Brain microvascular endothelial cell (primary cell): ENCODE measurements around the gene EIF3K.
A peak's percentile ranks its signal among the peaks of the same experiment; 100 is the strongest.

Experiments used
- DNase-seq: peaks from one replicate; pipeline ENCODE4 v3.0.0-alpha.2; 2020
- H3K27ac ChIP-seq: fragments of 250-450 bp; sonication (Bioruptor Pico); 2 replicates; pipeline ENCODE4 v1.5.1; 2020; ENCODE audit warnings: mild to moderate bottlenecking, moderate library complexity
- H3K27me3 ChIP-seq: fragments of 250-450 bp; sonication (Bioruptor Pico); replicated peaks from 2 replicates; pipeline ENCODE4 v1.5.1; 2020; ENCODE audit warnings: mild to moderate bottlenecking
- H3K36me3 ChIP-seq: fragments of 250-450 bp; sonication (Bioruptor Pico); replicated peaks from 2 replicates; pipeline ENCODE4 v1.5.1; 2020; ENCODE audit warnings: mild to moderate bottlenecking
- H3K4me3 ChIP-seq: 2 replicates; pipeline ENCODE4 v1.5.1; 2011; ENCODE audit warnings: low read depth, mild to moderate bottlenecking, control low read depth, low read length, moderate library complexity
- in situ Hi-C: cut with HindIII; loops from 2 replicates; pipeline ENCODE4 v1.10.0; 2017; ENCODE audit warnings: low sequenced_read_pairs, low pct_ligation_motif_present
- TF ChIP-seq, protein P1 (sequence below): IDR thresholded peaks from 2 replicates; pipeline ENCODE4 v1.5.1; 2011; ENCODE audit warnings: low read depth, mild to moderate bottlenecking, moderate library complexity, low read length, control low read depth, inconsistent platforms; ENCODE audit errors: missing control alignments

The EIF3K gene

DNA sequence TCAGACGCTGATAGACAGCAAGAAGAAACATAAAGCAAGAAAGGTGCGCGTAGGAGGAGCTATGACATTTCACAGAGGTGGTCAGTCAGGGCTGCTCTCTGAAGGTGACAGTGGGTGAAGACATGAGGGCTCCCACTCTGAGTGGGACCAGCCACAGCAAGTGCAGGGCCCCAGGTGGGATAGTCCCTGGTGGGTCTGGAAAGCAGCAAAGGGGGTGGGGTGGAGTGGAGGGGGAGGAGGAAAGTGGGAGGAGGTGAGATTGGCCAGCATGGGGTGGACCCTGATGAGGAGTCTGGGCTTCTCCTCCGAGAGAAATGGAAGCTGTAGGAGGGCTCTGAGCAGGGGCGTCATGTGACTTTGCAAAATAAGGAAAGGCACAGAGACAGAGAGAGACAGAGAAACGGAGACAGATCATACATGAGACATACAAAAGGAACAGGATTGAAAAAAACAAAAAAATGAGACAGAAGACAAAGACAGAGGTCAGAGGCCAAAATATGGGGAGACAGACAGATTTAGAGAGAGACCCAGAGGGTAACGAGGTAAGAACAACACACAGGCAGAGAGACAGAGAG, 3.9 kb upstream of the EIF3K start:
- Histone ChIP-seq H3K4me3 (no peak overlapping the region), H3K27ac (no peak overlapping the region), H3K36me3 (no peaks in the 10 kb centered on the region), H3K27me3 (no peaks in the 10 kb centered on the region)
- no peak for DNase-seq
- in situ Hi-C loops: no loop called here
- TF ChIP-seq, protein P1, sequence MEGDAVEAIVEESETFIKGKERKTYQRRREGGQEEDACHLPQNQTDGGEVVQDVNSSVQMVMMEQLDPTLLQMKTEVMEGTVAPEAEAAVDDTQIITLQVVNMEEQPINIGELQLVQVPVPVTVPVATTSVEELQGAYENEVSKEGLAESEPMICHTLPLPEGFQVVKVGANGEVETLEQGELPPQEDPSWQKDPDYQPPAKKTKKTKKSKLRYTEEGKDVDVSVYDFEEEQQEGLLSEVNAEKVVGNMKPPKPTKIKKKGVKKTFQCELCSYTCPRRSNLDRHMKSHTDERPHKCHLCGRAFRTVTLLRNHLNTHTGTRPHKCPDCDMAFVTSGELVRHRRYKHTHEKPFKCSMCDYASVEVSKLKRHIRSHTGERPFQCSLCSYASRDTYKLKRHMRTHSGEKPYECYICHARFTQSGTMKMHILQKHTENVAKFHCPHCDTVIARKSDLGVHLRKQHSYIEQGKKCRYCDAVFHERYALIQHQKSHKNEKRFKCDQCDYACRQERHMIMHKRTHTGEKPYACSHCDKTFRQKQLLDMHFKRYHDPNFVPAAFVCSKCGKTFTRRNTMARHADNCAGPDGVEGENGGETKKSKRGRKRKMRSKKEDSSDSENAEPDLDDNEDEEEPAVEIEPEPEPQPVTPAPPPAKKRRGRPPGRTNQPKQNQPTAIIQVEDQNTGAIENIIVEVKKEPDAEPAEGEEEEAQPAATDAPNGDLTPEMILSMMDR: no peak

- H3K27ac ChIP-seq: no peak overlapping the region
- peaks cover 4% of the 10 kb centered on the region for H3K36me3 ChIP-seq
- H3K4me3 ChIP-seq: no peak overlapping the region
- in situ Hi-C loops: no loop called here
- TF ChIP-seq, protein P1: no peak
- no peak for DNase-seq
- no peaks in the 10 kb centered on the region for H3K27me3 ChIP-seq
Observed at GRCh38 chr19:38616265-38616664, 2.7 kb upstream of the EIF3K start.

GRCh38 chr19:38617283-38617763, 1.7 kb upstream of the EIF3K start:
- DNase-seq: no peak
- Histone ChIP-seq H3K27ac (no peak overlapping the region), H3K27me3 (no peaks in the 10 kb centered on the region), H3K4me3 (no peak overlapping the region), H3K36me3 (peaks cover 10% of the 10 kb centered on the region)
- in situ Hi-C loops: no loop called here
- TF ChIP-seq, protein P1: no peak

DNA sequence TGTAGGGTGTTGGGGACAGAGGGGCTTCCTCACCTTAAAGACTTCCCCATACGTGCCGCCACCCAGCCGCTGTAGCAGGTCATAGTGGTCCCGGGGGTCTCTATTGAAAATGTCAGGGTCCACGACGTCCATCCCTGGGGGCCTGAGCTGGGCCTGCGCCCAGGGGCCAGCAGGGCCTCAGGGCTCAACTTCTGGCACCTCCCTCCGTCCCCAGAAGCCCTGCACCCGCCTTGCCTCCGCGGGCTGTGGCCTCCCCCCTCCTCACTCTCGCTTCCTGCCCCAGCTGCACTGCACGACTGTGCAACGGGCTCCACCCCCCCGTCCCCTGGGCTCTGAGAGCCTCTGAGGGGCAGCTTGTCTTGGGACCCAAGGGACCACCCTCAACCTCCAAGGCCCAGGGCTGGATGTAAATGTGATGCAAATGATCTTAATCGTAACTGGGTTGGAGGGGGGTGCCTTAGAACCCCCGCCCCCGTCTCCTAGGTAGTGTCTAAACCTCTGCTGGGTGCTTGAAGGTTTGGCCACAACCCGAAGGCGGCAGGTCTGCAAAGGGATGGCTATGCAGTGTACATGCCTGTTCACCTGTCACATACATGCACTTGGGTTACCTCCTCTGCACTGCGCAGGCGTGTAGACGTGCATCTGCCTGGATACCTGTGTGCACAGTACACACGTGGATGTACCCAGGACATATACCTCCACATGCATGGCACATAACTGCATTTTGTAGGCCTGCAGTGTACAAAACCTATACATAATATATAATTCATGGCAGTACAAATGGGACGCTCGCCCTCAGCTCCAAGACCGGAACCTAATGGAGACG, 1.0 kb upstream of the EIF3K start, which contains the start of gene MAP4K1:
Gene MAP4K1, minus strand, starts transcription at position 190 of the 826 bp plus-strand sequence. Its CDS starts 58 bp downstream, at position 132.
- TF ChIP-seq, protein P1: no peak
- in situ Hi-C loops: no loop called here
- Histone ChIP-seq H3K4me3 (peak within 1 kb of the TSS; percentile 99), H3K27ac (peak within 1 kb of the TSS; percentile 38), H3K36me3 (peaks cover 16% of the 10 kb centered on the region), H3K27me3 (no peaks in the 10 kb centered on the region)
- no peak for DNase-seq

DNA sequence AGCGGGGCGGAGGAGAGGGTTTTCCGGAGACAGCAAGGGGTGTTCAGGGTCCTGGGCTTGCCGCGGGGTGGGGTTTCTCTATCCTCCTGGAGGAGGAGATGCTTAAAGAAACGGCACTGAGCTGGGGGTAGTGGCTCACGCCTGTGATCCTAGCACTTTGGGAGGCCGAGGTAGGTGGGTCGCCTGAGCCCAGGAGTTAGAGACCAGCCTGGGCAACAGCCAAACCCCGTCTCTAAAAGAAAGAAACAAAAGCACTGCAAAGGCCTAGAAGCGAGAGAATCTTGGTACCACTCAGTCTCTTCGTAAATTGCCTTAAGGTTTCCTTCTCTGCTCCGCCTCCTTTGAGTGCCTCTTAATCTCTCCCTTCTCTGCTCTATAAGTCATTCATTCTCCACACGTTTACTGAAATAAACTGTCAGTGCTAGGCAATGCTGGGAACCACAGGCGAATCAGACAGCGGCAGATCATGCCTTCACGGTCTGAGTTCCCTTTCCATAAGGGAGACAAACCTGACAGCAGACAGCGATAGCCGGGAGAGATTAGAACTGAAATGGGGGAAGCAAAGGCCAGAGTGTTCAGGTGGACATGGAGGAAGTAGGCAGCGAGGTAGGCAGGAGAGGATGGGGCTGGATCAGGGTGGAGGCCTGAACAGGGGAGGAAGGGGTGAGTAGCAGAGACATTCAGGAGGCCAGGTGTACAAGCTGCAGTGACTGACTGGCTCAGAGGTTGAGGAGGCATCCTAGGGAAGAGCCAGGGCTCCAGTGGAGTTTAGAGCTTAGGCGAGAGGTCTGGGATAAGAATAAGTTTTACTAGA, 580 bp downstream of the EIF3K start:
- peaks cover 29% of the 10 kb centered on the region for H3K36me3 ChIP-seq
- peak overlapping the region; percentile 64 for H3K27ac ChIP-seq
- TF ChIP-seq, protein P1: no peak
- H3K4me3 ChIP-seq: peak overlapping the region; percentile 99
- H3K27me3 ChIP-seq: no peaks in the 10 kb centered on the region
- in situ Hi-C loops: no loop called here
- no peak for DNase-seq
